Measurements from ENCODE around the gene FBP2.
"Not testable (repeated sequence)": the region's sequence is repeated elsewhere in the genome, so short reads cannot be mapped to it uniquely, and the experiment has no call there.

FBP2 gene

DNA sequence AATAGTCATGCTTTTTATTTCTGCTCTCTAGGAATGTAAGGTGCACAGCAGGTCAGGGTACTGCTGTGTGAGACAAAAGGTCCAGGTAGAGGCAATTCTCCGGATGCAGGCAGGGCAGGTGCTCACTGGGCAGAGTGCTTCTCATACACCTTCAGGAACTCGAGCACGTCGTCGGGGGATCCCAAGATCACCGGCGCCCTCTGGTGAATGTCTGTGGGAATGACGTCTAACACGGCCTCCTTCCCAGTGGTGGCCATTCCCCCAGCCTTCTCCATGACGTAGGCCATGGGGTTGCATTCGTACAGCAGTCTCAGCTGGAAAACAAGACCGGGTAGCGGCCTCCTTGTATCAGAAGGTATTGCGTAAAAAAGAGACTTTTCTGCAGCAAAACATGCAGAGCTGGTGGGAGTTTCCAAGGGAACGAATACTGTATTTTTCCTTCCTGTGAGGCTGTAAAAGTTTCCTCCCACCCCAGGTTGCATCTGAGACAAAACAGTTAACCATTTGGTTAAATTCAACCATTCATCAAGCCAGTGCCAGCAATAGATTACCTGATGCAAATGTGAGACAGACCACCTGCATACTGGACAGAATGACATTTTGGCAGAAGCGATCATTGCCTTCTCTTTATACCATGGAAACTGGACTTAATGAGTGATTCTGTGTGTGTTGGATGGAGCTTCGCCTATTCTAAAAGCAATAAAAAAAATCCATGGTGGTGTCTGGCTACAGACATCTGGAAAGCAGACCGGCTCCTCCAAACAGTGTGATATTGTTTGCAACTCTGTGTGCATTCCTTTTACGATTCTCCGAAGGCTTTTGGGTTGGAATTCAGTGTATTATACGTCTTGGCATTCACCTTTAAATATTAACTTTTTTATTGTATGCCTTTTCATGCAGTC lies 9.9 kb upstream of the FBP2 start:
- DNase-seq = peak; percentile 6

DNA sequence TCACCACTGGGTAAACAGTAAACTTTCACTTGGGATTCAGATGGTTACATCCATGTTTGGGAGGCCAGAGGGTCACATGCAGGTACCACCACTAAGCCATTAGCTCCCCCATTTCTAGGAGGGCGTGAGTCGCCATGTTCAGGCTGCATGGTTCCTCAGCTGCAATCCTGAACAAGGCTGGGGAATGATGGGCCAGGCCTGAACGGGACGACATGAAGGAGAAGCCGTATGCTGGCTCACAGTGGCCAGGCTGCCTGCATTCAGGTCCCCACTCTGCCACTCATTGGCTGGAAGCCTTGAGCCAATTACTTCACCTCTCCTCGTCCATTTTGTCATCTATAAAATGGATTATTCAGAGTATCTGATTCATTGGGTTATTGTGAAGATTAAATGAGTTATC lies 9.0 kb upstream of the FBP2 start:
- no peak for DNase-seq

DNA sequence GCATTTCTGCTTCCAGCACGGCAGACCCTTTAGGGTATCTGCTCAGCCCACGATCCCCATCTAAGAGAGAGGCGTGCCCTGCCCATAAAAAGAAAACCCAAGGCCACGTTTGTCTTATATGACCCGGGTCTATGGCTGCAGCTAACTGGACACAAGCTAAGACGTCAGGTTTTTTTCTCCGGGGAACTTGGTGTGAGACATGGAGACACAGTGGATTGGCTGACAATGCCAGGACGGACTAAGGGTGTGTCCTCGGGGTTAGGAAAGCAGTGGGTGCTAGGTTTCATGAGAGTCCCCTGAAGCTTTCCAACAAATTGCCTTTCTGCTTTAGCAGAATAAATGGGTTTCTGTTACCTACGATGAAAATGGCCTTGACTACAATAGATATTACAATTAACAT lies 7.1 kb upstream of the FBP2 start:
- DNase-seq = no peak

DNA sequence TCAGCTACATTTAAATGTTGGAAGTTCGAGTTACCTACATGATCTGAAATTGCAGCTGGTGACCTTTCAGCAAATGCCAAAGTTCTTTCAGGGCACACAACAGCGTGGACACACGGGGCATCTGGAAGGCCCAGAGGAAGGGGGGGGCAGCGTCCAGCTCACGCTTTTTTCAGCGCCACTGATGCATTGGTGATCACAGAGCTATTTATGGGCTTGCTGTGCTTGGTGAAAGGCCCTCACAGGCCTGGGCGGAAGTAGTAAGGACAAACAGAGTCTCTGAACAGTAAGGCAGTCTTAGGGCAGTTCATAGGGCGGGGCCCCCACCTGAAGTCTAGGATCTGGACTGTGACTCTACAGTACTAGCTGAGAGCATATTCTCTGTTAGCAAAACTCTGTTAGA lies 6.6 kb upstream of the FBP2 start:
- DNase-seq = no peak

DNA sequence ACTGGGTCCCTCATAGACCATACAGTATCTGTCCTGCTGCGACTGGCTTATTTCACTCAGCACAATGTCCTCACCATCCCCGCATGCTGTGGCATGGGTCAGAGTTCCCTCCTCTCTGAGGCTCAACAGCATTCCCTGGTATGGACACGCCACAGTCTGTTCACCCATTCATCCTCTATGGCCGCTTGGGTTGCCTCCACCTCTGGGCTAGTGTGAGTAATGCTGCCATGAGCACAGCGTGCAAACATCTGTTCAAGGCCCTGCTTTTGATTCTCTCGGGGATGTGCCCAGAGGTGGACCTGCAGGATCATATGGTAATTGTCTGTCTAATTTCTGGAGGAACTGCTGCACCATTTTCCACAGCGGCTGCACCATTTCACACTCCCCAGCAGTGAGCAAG lies 5.5 kb upstream of the FBP2 start:
- no peak for DNase-seq

DNA sequence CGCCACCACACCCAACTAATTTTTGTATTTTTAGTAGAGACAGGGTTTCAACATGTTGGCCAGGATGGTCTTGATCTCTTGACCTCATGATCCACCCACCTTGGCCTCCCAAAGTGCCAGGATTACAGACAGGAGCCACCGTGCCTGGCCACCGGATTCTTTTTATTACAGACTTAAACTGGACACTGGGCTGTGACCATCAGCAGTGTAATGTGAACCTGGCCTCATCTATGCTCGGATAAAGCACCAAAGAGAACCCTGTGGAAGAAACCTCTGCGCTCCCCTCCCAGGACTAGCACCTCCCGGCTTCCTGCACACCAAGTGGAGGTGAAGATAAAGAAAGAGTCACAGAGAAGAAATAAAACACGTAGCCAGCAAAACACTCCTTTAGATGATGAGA lies 941 bp downstream of the FBP2 start:
- DNase-seq = not testable (repeated sequence)

DNA sequence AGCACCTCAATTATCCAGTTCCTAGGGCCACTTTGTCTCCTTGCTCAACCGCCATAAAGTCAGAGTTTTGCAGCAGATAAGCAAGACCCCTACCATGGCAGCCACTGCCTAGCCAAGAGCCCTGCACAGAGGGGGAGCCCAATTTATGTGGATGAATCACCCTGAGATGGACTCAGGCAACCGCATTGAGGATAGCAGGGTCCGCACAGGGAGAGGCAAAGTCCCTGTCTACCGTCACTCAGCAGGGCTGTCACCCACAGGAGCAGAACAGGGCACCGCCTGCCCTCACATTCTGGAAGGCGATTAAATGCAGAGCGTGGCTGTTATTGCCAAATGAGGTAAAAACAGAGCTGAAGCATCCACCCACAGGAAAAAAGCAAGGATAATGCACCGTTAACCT lies 1.7 kb downstream of the FBP2 start:
- no peak for DNase-seq

DNA sequence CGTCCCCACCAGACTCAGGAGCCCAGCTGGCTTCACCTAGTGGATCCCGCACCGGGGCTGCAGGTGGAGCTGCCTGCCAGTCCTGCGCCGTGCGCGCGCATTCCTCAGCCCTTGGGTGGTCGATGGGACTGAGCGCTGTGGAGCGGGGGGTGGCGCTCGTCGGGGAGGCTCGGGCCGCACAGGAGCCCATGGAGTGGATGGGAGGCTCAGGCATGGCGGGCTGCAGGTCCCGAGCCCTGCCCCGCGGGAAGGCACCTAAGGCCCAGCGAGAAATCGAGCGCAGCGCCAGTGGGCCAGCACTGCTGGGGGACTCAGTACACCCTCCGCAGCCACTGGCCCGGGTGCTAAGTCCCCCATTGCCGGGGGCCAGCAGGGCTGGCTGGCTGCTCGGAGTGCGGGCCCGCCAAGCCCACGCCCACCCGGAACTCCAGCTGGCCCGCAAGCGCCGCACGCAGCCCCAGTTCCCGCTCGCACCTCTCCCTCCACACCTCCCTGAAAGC lies 2.5 kb downstream of the FBP2 start:
- not testable (repeated sequence) for DNase-seq

DNA sequence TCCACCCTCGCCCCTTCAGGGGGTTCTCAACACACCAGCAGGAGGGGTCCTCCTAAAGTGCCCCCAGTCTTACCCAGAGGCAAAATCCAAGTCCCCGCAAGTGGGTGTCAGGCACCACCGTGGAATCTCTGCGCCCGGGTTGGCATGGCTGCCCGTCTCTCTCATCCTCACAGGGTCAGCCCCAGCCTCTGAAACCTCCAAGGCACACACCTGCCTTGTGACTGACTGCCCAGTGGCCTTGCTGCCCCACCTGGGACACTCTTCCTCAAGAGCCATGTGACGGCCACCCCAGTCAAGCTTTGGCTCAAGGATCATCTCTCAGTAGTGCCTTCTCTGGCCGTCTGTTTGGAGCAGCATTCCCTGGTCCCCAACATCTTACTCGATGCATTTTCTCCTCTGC lies 4.9 kb downstream of the FBP2 start:
- no peak for DNase-seq

DNA sequence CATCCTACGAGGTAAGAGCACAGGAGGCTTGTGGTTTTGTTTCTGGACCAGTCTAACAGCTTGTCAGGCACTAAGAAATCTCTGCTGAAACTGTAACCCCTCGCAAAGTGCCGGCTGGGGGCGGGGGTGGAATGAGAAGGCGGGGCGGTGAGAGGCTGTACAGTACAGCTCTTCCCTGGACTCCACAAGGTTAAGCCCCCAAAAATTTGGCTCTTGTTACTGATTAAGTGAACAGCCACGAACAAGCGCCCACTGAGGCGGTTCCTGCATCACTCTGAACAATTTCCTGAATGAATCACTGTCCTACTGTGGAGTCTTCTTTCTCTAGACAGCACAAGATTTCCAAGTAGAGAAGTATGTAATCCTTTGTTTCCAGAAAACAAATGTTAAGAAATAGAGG lies 6.8 kb downstream of the FBP2 start:
- no peak for DNase-seq

DNA sequence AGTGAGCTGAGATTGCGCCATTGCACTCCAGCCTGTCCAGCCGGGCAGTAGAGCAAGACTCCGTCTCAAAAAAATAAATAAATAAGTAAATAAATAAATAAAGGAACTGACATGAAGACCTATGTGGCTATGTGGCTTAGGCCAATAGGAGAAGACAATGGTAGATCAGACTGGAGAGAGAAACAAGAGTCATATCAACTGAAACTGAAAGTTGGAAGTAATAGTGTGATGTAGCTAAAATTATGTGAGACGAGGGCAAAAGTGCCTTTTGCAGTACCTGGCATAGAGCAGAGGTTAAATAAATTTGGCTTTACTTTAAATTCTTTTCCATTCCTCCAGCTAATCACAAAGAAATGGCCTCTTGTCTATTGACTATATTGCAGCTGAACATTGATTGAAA lies 7.3 kb downstream of the FBP2 start:
- DNase-seq = no peak

DNA sequence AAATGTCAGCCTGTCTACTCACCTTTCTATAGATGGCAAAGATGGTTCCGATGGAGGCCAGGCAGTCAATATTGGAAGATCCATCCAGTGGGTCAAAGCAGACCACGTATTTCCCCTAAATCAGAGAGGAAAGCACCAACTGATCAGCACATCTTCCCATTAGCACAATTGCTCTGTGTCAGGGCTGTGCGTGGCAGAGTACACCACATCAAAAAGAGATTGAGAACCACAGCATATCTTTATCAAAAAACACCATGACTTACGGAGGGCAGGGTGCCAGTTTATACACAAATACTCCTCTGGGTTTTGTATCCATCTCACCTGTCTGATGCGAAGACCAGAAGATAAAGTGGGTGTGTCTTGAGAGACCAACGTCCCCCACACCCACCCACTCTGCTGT lies 9.1 kb downstream of the FBP2 start:
- DNase-seq = no peak

DNA sequence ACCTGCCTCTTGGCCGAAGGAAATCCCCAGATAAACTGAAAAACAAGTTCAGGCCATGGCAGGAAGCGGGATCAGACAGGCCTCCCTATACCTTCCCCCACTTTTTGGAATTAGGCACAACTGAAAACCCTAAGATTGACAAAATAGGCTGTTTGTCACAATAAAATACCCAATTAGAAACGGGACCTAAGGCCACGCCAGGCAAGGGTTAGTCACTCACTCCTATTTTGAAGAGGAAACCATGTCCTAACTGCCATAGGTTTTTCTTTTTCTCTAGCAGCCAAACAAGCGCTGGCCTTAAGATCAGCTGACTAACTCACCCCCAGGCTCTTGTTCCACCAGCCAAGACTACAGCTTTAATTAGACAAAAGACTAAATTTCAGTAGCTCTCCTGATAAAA lies 11.9 kb downstream of the FBP2 start:
- no peak for DNase-seq

DNA sequence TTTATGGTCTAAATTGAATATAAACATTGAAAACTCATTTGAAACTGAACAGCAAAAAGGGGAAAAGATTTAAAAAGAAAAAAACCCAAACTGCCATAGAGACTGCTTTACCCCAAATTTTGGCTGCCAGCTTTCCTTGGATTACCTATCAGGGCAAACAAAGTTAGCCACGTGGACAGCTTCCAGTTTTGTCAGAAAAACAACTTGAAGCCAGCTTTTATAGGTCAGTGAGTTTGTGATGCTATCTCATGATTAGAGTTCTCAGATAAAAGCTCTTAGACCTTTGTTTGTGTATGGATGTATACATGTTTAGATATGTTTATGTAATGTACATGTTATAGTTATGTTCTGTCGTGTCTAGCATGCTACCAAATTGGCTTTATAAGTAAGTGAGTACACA lies 16.1 kb downstream of the FBP2 start:
- DNase-seq = no peak

DNA sequence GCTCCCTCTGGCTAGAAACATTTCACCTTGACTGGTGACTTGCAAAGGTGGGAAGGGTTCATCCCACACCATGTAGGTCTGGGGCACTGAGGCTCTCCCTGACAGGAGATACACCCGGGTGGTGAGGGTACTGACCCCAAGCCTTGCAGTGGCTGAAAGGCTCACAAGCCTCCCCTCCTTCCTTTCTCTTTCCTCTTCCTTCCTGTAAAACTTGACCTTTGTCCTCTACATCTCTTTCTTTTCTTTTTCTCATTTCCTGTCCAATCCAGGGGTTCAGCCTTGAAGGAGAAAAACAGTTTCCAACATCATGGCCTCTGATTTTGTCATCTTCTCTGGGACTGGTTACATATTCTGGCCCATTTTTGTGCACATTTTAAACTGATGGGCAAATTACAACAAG lies 16.6 kb downstream of the FBP2 start:
- DNase-seq = no peak

DNA sequence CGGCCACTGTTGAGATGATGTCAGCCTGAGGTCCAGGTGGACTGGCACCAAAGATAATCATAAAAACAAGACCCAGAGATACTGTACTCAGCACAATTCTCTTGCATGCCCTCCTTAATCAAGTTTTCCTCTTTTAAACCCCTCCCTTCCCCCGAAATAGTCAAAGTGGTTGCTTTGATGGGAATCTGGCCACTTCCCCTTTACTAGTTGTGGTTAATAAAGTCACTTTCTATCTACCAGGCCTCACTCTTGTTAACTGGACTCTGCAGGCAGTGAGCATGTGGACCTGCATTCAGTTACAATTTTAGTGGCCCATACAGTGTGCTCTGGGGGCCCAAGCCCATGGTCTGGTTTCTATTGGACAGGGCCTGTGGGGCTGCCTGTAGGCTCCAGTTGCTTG lies 17.5 kb downstream of the FBP2 start:
- no peak for DNase-seq

DNA sequence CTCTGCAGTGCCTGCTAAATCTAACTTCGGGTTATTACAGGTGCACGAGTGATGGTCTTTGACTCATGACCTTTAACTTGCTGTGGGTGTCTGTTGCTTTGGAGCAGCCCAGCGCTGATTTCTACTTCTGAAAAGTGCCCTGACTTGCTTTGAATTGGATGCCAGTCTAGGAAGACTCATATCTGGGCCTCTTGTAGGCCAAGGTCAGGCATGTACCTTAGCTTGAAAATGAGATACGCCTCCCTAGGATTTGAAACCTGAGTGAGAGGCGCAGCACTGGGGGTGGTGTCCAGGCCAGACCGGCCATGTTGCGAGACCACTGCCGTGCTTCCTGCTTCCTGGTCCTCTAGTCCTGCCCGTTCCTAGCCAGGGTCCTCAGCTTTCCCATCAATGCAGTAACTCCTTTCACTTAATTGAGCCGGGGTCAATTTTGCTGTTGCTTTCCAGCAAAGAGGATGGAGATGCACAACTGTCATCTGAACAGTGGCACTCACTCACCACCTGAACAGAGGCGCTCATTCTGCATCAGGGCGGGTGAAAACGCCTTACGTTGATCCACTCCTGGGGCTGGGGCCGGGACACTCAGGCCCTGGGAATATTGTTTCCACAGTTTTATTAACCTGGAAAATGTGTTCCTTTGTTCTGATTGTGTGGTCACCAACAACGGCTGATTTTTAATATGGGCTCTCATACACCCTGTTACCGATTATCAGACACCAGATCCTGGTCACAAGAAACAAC lies 24.5 kb downstream of the FBP2 start:
- no peak for DNase-seq

DNA sequence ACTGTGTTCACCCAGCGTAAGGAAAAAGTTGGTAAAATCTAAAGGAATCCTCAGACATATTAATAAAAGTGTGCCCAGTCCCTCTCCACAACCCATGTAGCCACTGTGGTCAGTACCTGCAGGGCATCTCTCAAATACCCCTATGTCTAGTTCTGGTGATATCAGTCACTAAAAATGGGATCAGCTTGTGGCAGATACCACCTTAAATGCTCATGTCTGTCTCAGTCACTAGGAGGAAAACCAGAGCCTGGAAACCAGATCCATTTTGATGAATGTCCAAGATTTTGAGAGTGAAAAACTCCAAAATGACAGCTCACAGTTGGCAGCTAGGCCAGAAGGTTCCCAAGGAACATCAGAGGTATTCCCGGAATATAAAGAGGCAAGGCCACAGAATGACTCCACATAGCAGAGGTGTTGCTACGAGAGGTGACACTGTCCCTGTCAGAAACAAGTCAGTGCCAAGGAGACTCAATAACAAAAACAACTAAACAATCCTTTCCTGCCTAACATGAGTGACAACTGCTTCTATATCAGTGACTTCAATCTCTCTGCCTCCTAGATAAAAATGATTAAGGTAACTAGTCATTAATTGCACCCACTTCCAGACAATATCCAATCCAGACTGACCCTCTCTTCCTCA lies 25.3 kb downstream of the FBP2 start:
- no peak for DNase-seq

DNA sequence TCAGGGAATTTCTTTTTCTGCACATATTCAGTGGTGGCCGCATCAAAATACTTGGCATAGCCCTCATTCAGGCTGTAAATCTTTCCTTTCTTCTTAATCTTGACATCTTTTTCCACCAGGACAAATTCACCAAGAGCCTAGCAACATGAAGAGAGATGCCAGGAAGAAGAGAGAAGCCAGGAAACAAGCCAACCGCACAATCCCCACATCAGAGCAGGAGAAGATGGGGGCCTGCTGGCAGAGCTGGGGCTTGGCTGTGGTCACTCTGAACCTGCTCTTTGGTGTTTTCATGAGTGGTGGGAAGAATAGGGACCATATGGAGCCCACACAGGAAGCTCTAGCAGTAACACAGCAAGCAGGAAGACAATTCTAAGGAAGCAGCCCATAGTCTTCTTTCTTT lies 26.4 kb downstream of the FBP2 start:
- DNase-seq = no peak

DNA sequence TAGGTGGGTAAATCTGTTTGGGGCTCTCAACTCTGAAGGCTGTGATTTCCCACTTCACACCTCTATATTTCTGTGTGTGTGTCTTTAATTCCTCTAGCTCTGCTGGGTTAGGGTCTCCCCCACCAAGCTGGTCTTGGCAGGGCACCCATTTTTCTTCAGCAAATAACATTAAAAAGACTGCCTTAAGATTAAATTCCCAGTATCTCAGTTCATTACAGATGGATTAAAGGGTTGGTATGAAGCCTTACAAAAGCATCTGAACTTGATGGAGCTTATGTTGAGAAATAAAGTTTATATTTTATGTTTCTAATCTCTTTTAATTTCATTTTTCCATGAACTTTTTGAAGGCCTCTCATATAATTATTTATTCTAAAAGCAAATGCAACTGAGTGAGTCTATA lies 27.1 kb downstream of the FBP2 start:
- DNase-seq = no peak

DNA sequence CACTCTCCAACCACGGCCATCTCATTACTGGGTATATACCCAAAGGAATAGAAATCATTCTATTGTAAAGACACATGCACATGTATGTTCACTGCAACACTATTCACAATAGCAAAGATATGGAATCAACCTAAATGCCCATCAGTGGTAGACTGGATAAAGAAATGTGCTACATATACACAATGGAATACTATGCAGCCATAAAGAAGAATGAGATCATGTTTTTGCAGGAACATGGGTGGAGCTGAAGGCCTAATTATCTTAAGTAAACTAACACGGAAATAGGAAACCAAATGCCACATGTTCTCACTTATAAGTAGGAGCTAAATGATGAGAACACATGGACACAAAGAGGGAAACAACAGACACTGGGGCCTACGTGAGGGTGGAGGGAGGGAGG lies 29.3 kb downstream of the FBP2 start:
- DNase-seq = not testable (repeated sequence)

DNA sequence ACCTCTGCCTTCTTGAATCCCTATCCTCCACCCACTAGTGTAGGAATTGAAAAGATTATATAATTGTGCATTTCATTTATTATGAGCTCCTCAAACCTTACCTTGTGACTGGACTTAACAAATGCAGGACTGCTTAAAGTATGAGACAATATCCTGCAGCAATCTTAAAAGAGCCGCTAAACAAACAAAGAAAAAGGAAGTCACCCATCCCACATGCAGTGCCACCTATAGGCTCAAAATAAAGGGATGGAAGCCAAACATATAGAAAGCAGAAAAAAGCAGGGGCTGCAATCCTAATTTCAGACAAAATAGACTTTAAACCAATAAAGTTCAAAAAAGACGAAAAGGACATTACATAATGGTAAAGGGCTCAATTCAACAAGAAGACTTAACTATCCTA lies 30.1 kb downstream of the FBP2 start:
- DNase-seq = no peak

DNA sequence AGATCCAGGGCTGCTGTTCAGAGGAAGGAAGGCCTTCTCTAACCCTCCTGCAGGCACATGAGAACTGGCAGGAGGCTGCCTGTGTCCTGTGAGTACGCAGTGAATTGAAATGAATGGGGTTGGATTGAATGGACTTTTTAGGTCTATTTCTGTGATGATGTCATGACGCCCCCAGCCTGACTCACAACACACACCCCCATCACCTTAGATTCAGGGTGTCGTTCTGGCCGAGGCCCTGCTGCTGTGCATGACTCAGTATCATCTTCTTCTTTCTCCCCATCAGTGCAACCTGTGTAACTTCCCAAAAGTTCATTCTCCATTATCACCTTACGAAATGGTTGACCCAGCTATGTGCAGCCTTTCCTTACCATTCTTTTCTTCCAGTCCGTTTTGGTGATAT lies 33.4 kb downstream of the FBP2 start:
- DNase-seq = no peak

DNA sequence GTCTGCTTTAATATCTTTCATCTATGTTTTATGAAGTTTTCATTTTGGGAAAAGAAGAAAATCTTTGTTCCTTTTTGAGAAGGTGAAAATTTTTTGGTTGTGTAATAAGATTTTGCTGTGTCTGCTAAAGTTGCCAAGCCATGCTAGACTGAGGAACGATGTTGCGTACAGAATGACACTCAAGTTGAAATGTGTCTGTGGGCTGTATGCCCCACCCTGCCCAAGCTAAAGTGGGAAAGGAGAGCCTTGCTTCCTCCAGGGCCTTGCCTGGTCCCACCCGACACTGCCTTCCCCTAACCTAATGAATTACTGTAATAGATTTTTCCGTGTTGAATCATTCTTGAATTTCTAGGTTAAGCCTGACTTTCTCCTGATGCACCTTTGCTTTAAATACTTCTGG lies 36.2 kb downstream of the FBP2 start:
- DNase-seq = no peak

Data from NCI-H510A (cell line).